ENCODE data around the gene FNDC3B.

The FNDC3B gene

GRCh38 chr3:172098698-172099494, 59.5 kb downstream of the FNDC3B start:
- DNase-seq: no peak

- DNase-seq: no peak
These were observed 60.1 kb downstream of the FNDC3B start for GRCh38 chr3:172099495-172099808.

GRCh38 chr3:172100482-172100881, 61.1 kb downstream of the FNDC3B start:
- DNase-seq: no peak

GRCh38 chr3:172101107-172101506, 61.7 kb downstream of the FNDC3B start:
- no peak for DNase-seq

- no peak for DNase-seq
These were observed 62.9 kb downstream of the FNDC3B start for GRCh38 chr3:172102123-172102882.

- DNase-seq: no peak
These were observed 63.5 kb downstream of the FNDC3B start for GRCh38 chr3:172102883-172103310.

- DNase-seq: no peak
These were observed 64.3 kb downstream of the FNDC3B start for GRCh38 chr3:172103724-172104123.

GRCh38 chr3:172104471-172105072, 65.2 kb downstream of the FNDC3B start:
- DNase-seq: no peak

- no peak for DNase-seq
These were observed 66.9 kb downstream of the FNDC3B start for GRCh38 chr3:172106037-172106954.

- DNase-seq: no peak
These were observed 67.6 kb downstream of the FNDC3B start for GRCh38 chr3:172106989-172107388.

- DNase-seq: no peak
These were observed 68.0 kb downstream of the FNDC3B start for GRCh38 chr3:172107403-172107802.

GRCh38 chr3:172110127-172110779, 70.9 kb downstream of the FNDC3B start:
- DNase-seq: no peak

- DNase-seq: no peak
These were observed 71.8 kb downstream of the FNDC3B start for GRCh38 chr3:172111163-172111562.

GRCh38 chr3:172112078-172112733, 72.8 kb downstream of the FNDC3B start:
- DNase-seq: no peak

- DNase-seq: no peak
These were observed 73.3 kb downstream of the FNDC3B start for GRCh38 chr3:172112734-172113120.

- no peak for DNase-seq
These were observed 74.3 kb downstream of the FNDC3B start for GRCh38 chr3:172113710-172114109.

GRCh38 chr3:172115059-172115458, 75.7 kb downstream of the FNDC3B start:
- DNase-seq: no peak

GRCh38 chr3:172115787-172116186, 76.4 kb downstream of the FNDC3B start:
- no peak for DNase-seq

- no peak for DNase-seq
These were observed 78.6 kb downstream of the FNDC3B start for GRCh38 chr3:172118019-172118418.

- no peak for DNase-seq
These were observed 80.0 kb downstream of the FNDC3B start for GRCh38 chr3:172119266-172119969.

GRCh38 chr3:172120912-172121311, 81.5 kb downstream of the FNDC3B start:
- no peak for DNase-seq
